ENCODE data around the gene SEC22A. TPM values are rescaled to one million over a fixed set of nuclear protein-coding genes. Genes with fewer than 3 reads are reported as not detected.

SEC22A gene
- polyA plus RNA-seq, 4 donors = 4.6 to 17.3 (median 8.3) TPM

- H3K4me1 ChIP-seq (ENCODE audit: control insufficient read depth in 3 of 3, insufficient read depth in 2 of 3, low read depth in 1 of 3, low read length in 2 of 3) = no peaks in the 10 kb centered on the region
- no peak overlapping the region for H3K27ac ChIP-seq (ENCODE audit: low read depth in 1 of 3, low read length in 2 of 3)
- H3K27me3 ChIP-seq (ENCODE audit: control insufficient read depth in 3 of 3, insufficient read depth in 3 of 3, low read length in 3 of 3) = no peaks in the 10 kb centered on the region
- H3K4me3 ChIP-seq (ENCODE audit: low read depth in 1 of 3, low read length in 3 of 3) = no peak overlapping the region
- no peaks in the 10 kb centered on the region for H3K9me3 ChIP-seq (ENCODE audit: control insufficient read depth in 2 of 2, insufficient read depth in 1 of 2, low read depth in 1 of 2, low read length in 1 of 2)
- FAIRE-seq (no peak), DNase-seq (no peak)
- H3K36me3 ChIP-seq (ENCODE audit: control insufficient read depth in 3 of 3, insufficient read depth in 2 of 3, low read depth in 1 of 3, low read length in 3 of 3) = peaks cover 5 to 27% (median 7%) of the 10 kb centered on the region in 3 donors
- 94 to 99% (median 98%) methylated on average over 2 of the region's 2 CpGs for WGBS, 3 donors
Measured at GRCh38 chr3:123167686-123168085, 34.1 kb upstream of the SEC22A start.

GRCh38 chr3:123168122-123168521 lies 33.6 kb upstream of the SEC22A start:
- H3K27me3 ChIP-seq (ENCODE audit: control insufficient read depth in 3 of 3, insufficient read depth in 3 of 3, low read length in 3 of 3) = no peaks in the 10 kb centered on the region
- no peak overlapping the region for H3K27ac ChIP-seq (ENCODE audit: low read depth in 1 of 3, low read length in 2 of 3)
- H3K4me3 ChIP-seq (ENCODE audit: low read depth in 1 of 3, low read length in 3 of 3) = no peak overlapping the region
- H3K36me3 ChIP-seq (ENCODE audit: control insufficient read depth in 3 of 3, insufficient read depth in 2 of 3, low read depth in 1 of 3, low read length in 3 of 3) = peaks cover 5 to 23% (median 6%) of the 10 kb centered on the region in 3 donors
- DNase-seq (no peak), FAIRE-seq (no peak)
- H3K9me3 ChIP-seq (ENCODE audit: control insufficient read depth in 2 of 2, insufficient read depth in 1 of 2, low read depth in 1 of 2, low read length in 1 of 2) = no peaks in the 10 kb centered on the region
- no peaks in the 10 kb centered on the region for H3K4me1 ChIP-seq (ENCODE audit: control insufficient read depth in 3 of 3, insufficient read depth in 2 of 3, low read depth in 1 of 3, low read length in 2 of 3)

- DNase-seq = no peak
- H3K9me3 ChIP-seq (ENCODE audit: control insufficient read depth in 2 of 2, insufficient read depth in 1 of 2, low read depth in 1 of 2, low read length in 1 of 2) = no peaks in the 10 kb centered on the region
- FAIRE-seq = no peak
- WGBS, 3 donors = 81 to 89% (median 88%) methylated on average over 2 of the region's 2 CpGs
- no peaks in the 10 kb centered on the region for H3K4me1 ChIP-seq (ENCODE audit: control insufficient read depth in 3 of 3, insufficient read depth in 2 of 3, low read depth in 1 of 3, low read length in 2 of 3)
- H3K4me3 ChIP-seq (ENCODE audit: low read depth in 1 of 3, low read length in 3 of 3) = no peak overlapping the region
- peaks cover 3 to 20% (median 5%) of the 10 kb centered on the region in 3 donors for H3K36me3 ChIP-seq (ENCODE audit: control insufficient read depth in 3 of 3, insufficient read depth in 2 of 3, low read depth in 1 of 3, low read length in 3 of 3)
- no peaks in the 10 kb centered on the region for H3K27me3 ChIP-seq (ENCODE audit: control insufficient read depth in 3 of 3, insufficient read depth in 3 of 3, low read length in 3 of 3)
- H3K27ac ChIP-seq (ENCODE audit: low read depth in 1 of 3, low read length in 2 of 3) = no peak overlapping the region
Measured at GRCh38 chr3:123168605-123169004, 33.1 kb upstream of the SEC22A start.

- DNase-seq = no peak
- peaks cover 1 to 11% (median 3%) of the 10 kb centered on the region in 3 donors for H3K36me3 ChIP-seq (ENCODE audit: control insufficient read depth in 3 of 3, insufficient read depth in 2 of 3, low read depth in 1 of 3, low read length in 3 of 3)
- no peak overlapping the region for H3K27ac ChIP-seq (ENCODE audit: low read depth in 1 of 3, low read length in 2 of 3)
- WGBS, 3 donors = 69 to 84% (median 84%) methylated on average over 5 of the region's 5 CpGs
- no peaks in the 10 kb centered on the region for H3K27me3 ChIP-seq (ENCODE audit: control insufficient read depth in 3 of 3, insufficient read depth in 3 of 3, low read length in 3 of 3)
- H3K4me1 ChIP-seq (ENCODE audit: control insufficient read depth in 3 of 3, insufficient read depth in 2 of 3, low read depth in 1 of 3, low read length in 2 of 3) = no peaks in the 10 kb centered on the region
- H3K9me3 ChIP-seq (ENCODE audit: control insufficient read depth in 2 of 2, insufficient read depth in 1 of 2, low read depth in 1 of 2, low read length in 1 of 2) = no peaks in the 10 kb centered on the region
- no peak overlapping the region for H3K4me3 ChIP-seq (ENCODE audit: low read depth in 1 of 3, low read length in 3 of 3)
- FAIRE-seq = no peak
Measured at GRCh38 chr3:123169492-123169929, 32.2 kb upstream of the SEC22A start.

- H3K27ac ChIP-seq (ENCODE audit: low read depth in 1 of 3, low read length in 2 of 3) = no peak overlapping the region
- H3K9me3 ChIP-seq (ENCODE audit: control insufficient read depth in 2 of 2, insufficient read depth in 1 of 2, low read depth in 1 of 2, low read length in 1 of 2) = no peaks in the 10 kb centered on the region
- H3K4me1 ChIP-seq (ENCODE audit: control insufficient read depth in 3 of 3, insufficient read depth in 2 of 3, low read depth in 1 of 3, low read length in 2 of 3) = no peaks in the 10 kb centered on the region
- FAIRE-seq (no peak), DNase-seq (no peak)
- H3K4me3 ChIP-seq (ENCODE audit: low read depth in 1 of 3, low read length in 3 of 3) = no peak overlapping the region
- 43 to 78% (median 44%) methylated on average over 2 of the region's 2 CpGs for WGBS, 3 donors
- H3K27me3 ChIP-seq (ENCODE audit: control insufficient read depth in 3 of 3, insufficient read depth in 3 of 3, low read length in 3 of 3) = no peaks in the 10 kb centered on the region
- peaks cover 0 to 11% (median 3%) of the 10 kb centered on the region in 3 donors for H3K36me3 ChIP-seq (ENCODE audit: control insufficient read depth in 3 of 3, insufficient read depth in 2 of 3, low read depth in 1 of 3, low read length in 3 of 3)
Measured at GRCh38 chr3:123169930-123170329, 31.8 kb upstream of the SEC22A start.

GRCh38 chr3:123180791-123181190 lies 21.0 kb upstream of the SEC22A start:
- H3K4me1 ChIP-seq (ENCODE audit: control insufficient read depth in 3 of 3, insufficient read depth in 2 of 3, low read depth in 1 of 3, low read length in 2 of 3) = no peaks in the 10 kb centered on the region
- 91 to 93% (median 93%) methylated on average over 5 of the region's 5 CpGs for WGBS, 3 donors
- H3K27ac ChIP-seq (ENCODE audit: low read depth in 1 of 3, low read length in 2 of 3) = no peak overlapping the region
- no peak overlapping the region for H3K4me3 ChIP-seq (ENCODE audit: low read depth in 1 of 3, low read length in 3 of 3)
- peaks cover 0 to 2% (median 0%) of the 10 kb centered on the region in 3 donors for H3K36me3 ChIP-seq (ENCODE audit: control insufficient read depth in 3 of 3, insufficient read depth in 2 of 3, low read depth in 1 of 3, low read length in 3 of 3)
- no peak for DNase-seq
- no peaks in the 10 kb centered on the region for H3K9me3 ChIP-seq (ENCODE audit: control insufficient read depth in 2 of 2, insufficient read depth in 1 of 2, low read depth in 1 of 2, low read length in 1 of 2)
- H3K27me3 ChIP-seq (ENCODE audit: control insufficient read depth in 3 of 3, insufficient read depth in 3 of 3, low read length in 3 of 3) = no peaks in the 10 kb centered on the region
- FAIRE-seq = no peak

GRCh38 chr3:123186695-123187094 lies 15.0 kb upstream of the SEC22A start:
- H3K36me3 ChIP-seq (ENCODE audit: control insufficient read depth in 3 of 3, insufficient read depth in 2 of 3, low read depth in 1 of 3, low read length in 3 of 3) = no peaks in the 10 kb centered on the region
- H3K27ac ChIP-seq (ENCODE audit: low read depth in 1 of 3, low read length in 2 of 3) = no peak overlapping the region
- no peak for FAIRE-seq
- no peaks in the 10 kb centered on the region for H3K4me1 ChIP-seq (ENCODE audit: control insufficient read depth in 3 of 3, insufficient read depth in 2 of 3, low read depth in 1 of 3, low read length in 2 of 3)
- no peaks in the 10 kb centered on the region for H3K27me3 ChIP-seq (ENCODE audit: control insufficient read depth in 3 of 3, insufficient read depth in 3 of 3, low read length in 3 of 3)
- no peak overlapping the region for H3K4me3 ChIP-seq (ENCODE audit: low read depth in 1 of 3, low read length in 3 of 3)
- H3K9me3 ChIP-seq (ENCODE audit: control insufficient read depth in 2 of 2, insufficient read depth in 1 of 2, low read depth in 1 of 2, low read length in 1 of 2) = no peaks in the 10 kb centered on the region
- no peak for DNase-seq
- WGBS, 3 donors = 76 to 81% (median 78%) methylated on average over 2 of the region's 2 CpGs

GRCh38 chr3:123188058-123188457 lies 13.7 kb upstream of the SEC22A start:
- H3K27ac ChIP-seq (ENCODE audit: low read depth in 1 of 3, low read length in 2 of 3) = no peak overlapping the region
- no peak overlapping the region for H3K4me3 ChIP-seq (ENCODE audit: low read depth in 1 of 3, low read length in 3 of 3)
- no peaks in the 10 kb centered on the region for H3K9me3 ChIP-seq (ENCODE audit: control insufficient read depth in 2 of 2, insufficient read depth in 1 of 2, low read depth in 1 of 2, low read length in 1 of 2)
- no peaks in the 10 kb centered on the region for H3K36me3 ChIP-seq (ENCODE audit: control insufficient read depth in 3 of 3, insufficient read depth in 2 of 3, low read depth in 1 of 3, low read length in 3 of 3)
- DNase-seq (no peak), FAIRE-seq (no peak)
- no peaks in the 10 kb centered on the region for H3K27me3 ChIP-seq (ENCODE audit: control insufficient read depth in 3 of 3, insufficient read depth in 3 of 3, low read length in 3 of 3)
- 72 to 89% (median 89%) methylated on average over 6 of the region's 6 CpGs for WGBS, 3 donors
- no peaks in the 10 kb centered on the region for H3K4me1 ChIP-seq (ENCODE audit: control insufficient read depth in 3 of 3, insufficient read depth in 2 of 3, low read depth in 1 of 3, low read length in 2 of 3)

GRCh38 chr3:123193448-123194101 lies 8.2 kb upstream of the SEC22A start:
- no peaks in the 10 kb centered on the region for H3K36me3 ChIP-seq (ENCODE audit: control insufficient read depth in 3 of 3, insufficient read depth in 2 of 3, low read depth in 1 of 3, low read length in 3 of 3)
- FAIRE-seq = no peak
- H3K27me3 ChIP-seq (ENCODE audit: control insufficient read depth in 3 of 3, insufficient read depth in 3 of 3, low read length in 3 of 3) = no peaks in the 10 kb centered on the region
- DNase-seq = no peak
- 80 to 83% (median 81%) methylated on average over 5 of the region's 5 CpGs for WGBS, 3 donors
- H3K4me3 ChIP-seq (ENCODE audit: low read depth in 1 of 3, low read length in 3 of 3) = no peak overlapping the region
- no peak overlapping the region for H3K27ac ChIP-seq (ENCODE audit: low read depth in 1 of 3, low read length in 2 of 3)
- no peaks in the 10 kb centered on the region for H3K4me1 ChIP-seq (ENCODE audit: control insufficient read depth in 3 of 3, insufficient read depth in 2 of 3, low read depth in 1 of 3, low read length in 2 of 3)
- H3K9me3 ChIP-seq (ENCODE audit: control insufficient read depth in 2 of 2, insufficient read depth in 1 of 2, low read depth in 1 of 2, low read length in 1 of 2) = no peaks in the 10 kb centered on the region
